GM12878 (cell line): ENCODE data around the gene TMCC3.

Experiments
- BMI1 ChIP-seq: fragments of 450-650 bp; IDR thresholded peaks from 2 replicates; pipeline ENCODE4 v1.6.1; 2016; ENCODE audit warnings: mild to moderate bottlenecking, moderate library complexity, borderline replicate concordance
- POLR2A ChIP-seq: IDR thresholded peaks from 2 replicates; pipeline ENCODE4 v1.6.1; 2011; ENCODE audit warnings: low read depth, mild to moderate bottlenecking, low read length
- RFX5 ChIP-seq: IDR thresholded peaks from 2 replicates; pipeline ENCODE4 v1.6.1; 2011; ENCODE audit warnings: low read depth, low read length, improper control_type of control experiment
- SMARCA5 ChIP-seq: fragments of 450-650 bp; IDR thresholded peaks from 2 replicates; pipeline ENCODE4 v1.6.1; 2017; ENCODE audit warnings: mild to moderate bottlenecking
- TAF1 ChIP-seq: IDR thresholded peaks from 2 replicates; pipeline ENCODE4 v1.6.1; 2011; ENCODE audit warnings: mild to moderate bottlenecking, low read depth, low read length, borderline replicate concordance
- TF ChIP-seq, protein P1 (sequence below), 3 experiments: IDR thresholded peaks in 2 of 3; conservative IDR thresholded peaks in 1 of 3; 2 replicates each; pipeline ENCODE4 v1.5.1; 2011; ENCODE audit warnings: low read depth in 3 of 3, low read length in 3 of 3, mild to moderate bottlenecking in 3 of 3, control low read depth in 2 of 3, moderate library complexity in 2 of 3, inconsistent platforms in 1 of 3, mixed read lengths in 1 of 3; ENCODE audit not compliant: control insufficient read depth in 2 of 3, insufficient read depth in 1 of 3; ENCODE audit errors: extremely low read depth in 1 of 3
- TF ChIP-seq, protein P2 (sequence below): IDR thresholded peaks from 2 replicates; pipeline ENCODE4 v1.6.1; 2011; ENCODE audit warnings: low read depth, mild to moderate bottlenecking, low read length, moderate library complexity, borderline replicate concordance; ENCODE audit errors: extremely low read depth

DNA sequence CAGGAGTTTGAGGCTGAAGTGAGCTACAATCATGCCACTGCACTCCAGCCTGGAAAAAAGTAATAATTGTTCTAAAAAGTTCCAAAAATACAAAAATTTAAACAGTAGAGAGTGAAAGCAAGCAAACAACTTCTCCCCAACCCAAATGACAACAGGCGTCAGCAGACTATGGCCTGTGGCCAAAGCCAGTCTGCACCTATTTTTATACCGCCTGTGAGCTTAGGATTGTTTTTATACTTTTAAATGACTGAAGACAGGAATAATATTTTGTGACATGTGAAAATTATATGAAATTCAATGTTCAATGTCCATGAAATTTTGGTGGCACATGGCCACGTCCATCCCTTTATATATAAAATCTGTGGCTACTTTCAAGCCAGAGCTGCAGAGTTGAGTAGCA lies 48.2 kb upstream of the TMCC3 start:
- TF ChIP-seq, protein P1, sequence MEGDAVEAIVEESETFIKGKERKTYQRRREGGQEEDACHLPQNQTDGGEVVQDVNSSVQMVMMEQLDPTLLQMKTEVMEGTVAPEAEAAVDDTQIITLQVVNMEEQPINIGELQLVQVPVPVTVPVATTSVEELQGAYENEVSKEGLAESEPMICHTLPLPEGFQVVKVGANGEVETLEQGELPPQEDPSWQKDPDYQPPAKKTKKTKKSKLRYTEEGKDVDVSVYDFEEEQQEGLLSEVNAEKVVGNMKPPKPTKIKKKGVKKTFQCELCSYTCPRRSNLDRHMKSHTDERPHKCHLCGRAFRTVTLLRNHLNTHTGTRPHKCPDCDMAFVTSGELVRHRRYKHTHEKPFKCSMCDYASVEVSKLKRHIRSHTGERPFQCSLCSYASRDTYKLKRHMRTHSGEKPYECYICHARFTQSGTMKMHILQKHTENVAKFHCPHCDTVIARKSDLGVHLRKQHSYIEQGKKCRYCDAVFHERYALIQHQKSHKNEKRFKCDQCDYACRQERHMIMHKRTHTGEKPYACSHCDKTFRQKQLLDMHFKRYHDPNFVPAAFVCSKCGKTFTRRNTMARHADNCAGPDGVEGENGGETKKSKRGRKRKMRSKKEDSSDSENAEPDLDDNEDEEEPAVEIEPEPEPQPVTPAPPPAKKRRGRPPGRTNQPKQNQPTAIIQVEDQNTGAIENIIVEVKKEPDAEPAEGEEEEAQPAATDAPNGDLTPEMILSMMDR (IDR thresholded peaks at IDR 0.05 in 2 of 3, conservative IDR thresholded peaks at IDR 0.05 in 1 of 3; ENCODE audit: control insufficient read depth in 2 of 3, extremely low read depth in 1 of 3, insufficient read depth in 1 of 3, low read depth in 3 of 3, low read length in 3 of 3) = no peak
- TF ChIP-seq POLR2A (no peak), RFX5 (no peak), TAF1 (no peak), SMARCA5 (no peak), BMI1 (no peak)
- TF ChIP-seq, protein P2, sequence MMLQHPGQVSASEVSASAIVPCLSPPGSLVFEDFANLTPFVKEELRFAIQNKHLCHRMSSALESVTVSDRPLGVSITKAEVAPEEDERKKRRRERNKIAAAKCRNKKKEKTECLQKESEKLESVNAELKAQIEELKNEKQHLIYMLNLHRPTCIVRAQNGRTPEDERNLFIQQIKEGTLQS = no peak
